ENCODE data around the gene WDPCP.
A peak's percentile ranks its signal among the peaks of the same experiment; 100 is the strongest.
"Not testable (repeated sequence)": the region's sequence is repeated elsewhere in the genome, so short reads cannot be mapped to it uniquely, and the experiment has no call there.

Gene WDPCP

GRCh38 chr2:63424329-63425078 lies 163.8 kb downstream of the WDPCP start:
- DNase-seq (ENCODE audit: low read depth, low spot score): no peak
- ChIA-PET POLR2A (no interaction called here), CTCF (interaction anchor here (0.6 to 1.5 kb wide), 8 partner anchors 9 to 437 kb away, joined by 3 to 6 read pairs (median 4); no protein-coding TSS in a partner anchor)
- TF ChIP-seq, protein P1, sequence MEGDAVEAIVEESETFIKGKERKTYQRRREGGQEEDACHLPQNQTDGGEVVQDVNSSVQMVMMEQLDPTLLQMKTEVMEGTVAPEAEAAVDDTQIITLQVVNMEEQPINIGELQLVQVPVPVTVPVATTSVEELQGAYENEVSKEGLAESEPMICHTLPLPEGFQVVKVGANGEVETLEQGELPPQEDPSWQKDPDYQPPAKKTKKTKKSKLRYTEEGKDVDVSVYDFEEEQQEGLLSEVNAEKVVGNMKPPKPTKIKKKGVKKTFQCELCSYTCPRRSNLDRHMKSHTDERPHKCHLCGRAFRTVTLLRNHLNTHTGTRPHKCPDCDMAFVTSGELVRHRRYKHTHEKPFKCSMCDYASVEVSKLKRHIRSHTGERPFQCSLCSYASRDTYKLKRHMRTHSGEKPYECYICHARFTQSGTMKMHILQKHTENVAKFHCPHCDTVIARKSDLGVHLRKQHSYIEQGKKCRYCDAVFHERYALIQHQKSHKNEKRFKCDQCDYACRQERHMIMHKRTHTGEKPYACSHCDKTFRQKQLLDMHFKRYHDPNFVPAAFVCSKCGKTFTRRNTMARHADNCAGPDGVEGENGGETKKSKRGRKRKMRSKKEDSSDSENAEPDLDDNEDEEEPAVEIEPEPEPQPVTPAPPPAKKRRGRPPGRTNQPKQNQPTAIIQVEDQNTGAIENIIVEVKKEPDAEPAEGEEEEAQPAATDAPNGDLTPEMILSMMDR (IDR thresholded peaks at IDR 0.05; ENCODE audit: insufficient read depth, low read length, missing control alignments): peak; percentile 25
- no peak overlapping the region for H3K4me3 ChIP-seq (ENCODE audit: low read depth, low read length)

- no peak for DNase-seq (ENCODE audit: low read depth, low spot score)
- no peak overlapping the region for H3K4me3 ChIP-seq (ENCODE audit: low read depth, low read length)
- ChIA-PET CTCF (no interaction called here), POLR2A (no interaction called here)
- TF ChIP-seq, protein P1 (IDR thresholded peaks at IDR 0.05; ENCODE audit: insufficient read depth, low read length, missing control alignments): no peak
Measured at GRCh38 chr2:63422556-63422955, 165.7 kb downstream of the WDPCP start.

- TF ChIP-seq, protein P1 (IDR thresholded peaks at IDR 0.05; ENCODE audit: insufficient read depth, low read length, missing control alignments): no peak
- ChIA-PET POLR2A (no interaction called here), CTCF (no interaction called here)
- no peak for DNase-seq (ENCODE audit: low read depth, low spot score)
- H3K4me3 ChIP-seq (ENCODE audit: low read depth, low read length): no peak overlapping the region
Measured at GRCh38 chr2:63408530-63408929, 179.7 kb downstream of the WDPCP start.

DNA sequence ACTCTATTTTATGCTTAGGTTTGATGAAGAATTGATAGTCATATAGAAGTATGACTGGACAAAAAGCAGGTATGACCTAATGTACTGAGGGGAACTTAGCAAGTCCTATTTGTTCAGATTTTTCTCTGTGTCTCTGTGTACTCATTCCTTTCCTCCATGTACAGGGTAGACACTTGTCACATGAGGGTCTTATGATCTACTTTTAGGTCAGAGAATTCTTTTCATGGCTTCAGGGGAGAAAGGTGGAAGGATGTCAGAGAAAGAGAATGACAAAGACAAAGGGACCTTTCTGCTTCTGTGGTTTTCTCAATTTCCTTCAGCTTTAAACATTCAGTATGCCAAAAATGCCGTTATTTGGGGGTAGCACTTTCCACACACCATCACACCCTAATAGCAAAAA lies 181.6 kb downstream of the WDPCP start:
- H3K4me3 ChIP-seq (ENCODE audit: low read depth, low read length): no peak overlapping the region
- DNase-seq (ENCODE audit: low read depth, low spot score): no peak
- TF ChIP-seq, protein P1 (IDR thresholded peaks at IDR 0.05; ENCODE audit: insufficient read depth, low read length, missing control alignments): no peak
- CTCF ChIA-PET: no interaction called here
- POLR2A ChIA-PET: no interaction called here

GRCh38 chr2:63403820-63404219 lies 184.5 kb downstream of the WDPCP start:
- DNase-seq (ENCODE audit: low read depth, low spot score): no peak
- CTCF ChIA-PET: no interaction called here
- no peak overlapping the region for H3K4me3 ChIP-seq (ENCODE audit: low read depth, low read length)
- TF ChIP-seq, protein P1 (IDR thresholded peaks at IDR 0.05; ENCODE audit: insufficient read depth, low read length, missing control alignments): no peak
- POLR2A ChIA-PET: no interaction called here

DNA sequence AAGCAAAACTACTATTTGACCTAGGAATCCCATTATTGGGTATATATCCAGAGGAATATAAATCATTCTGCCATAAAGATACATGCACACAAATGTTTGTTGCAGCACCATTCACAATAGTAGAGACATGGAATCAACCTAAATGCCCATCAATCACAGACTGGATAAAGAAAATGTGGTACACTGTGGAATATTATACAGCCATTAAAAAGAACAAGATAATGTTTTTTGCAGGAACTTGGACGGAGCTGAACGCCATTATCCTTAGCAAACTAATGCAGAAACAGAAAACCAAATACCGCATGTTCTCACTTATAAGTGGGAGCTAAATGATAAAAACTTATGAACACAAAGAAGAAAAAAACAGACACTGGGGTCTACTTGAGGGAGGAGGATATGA lies 185.4 kb downstream of the WDPCP start:
- DNase-seq (ENCODE audit: low read depth, low spot score); CTCF ChIA-PET; H3K4me3 ChIP-seq (ENCODE audit: low read depth, low read length); POLR2A ChIA-PET: not testable (repeated sequence)

- TF ChIP-seq, protein P1 (IDR thresholded peaks at IDR 0.05; ENCODE audit: insufficient read depth, low read length, missing control alignments): no peak
- H3K4me3 ChIP-seq (ENCODE audit: low read depth, low read length): no peak overlapping the region
- ChIA-PET CTCF (no interaction called here), POLR2A (no interaction called here)
- DNase-seq (ENCODE audit: low read depth, low spot score): no peak
Measured at GRCh38 chr2:63399156-63399555, 189.1 kb downstream of the WDPCP start.
